Endothelial cell of umbilical vein (primary cell): ENCODE data around the gene DUSP8. TPM values are rescaled to one million over a fixed set of nuclear protein-coding genes. Genes with fewer than 3 reads are reported as not detected.

Source experiments
- Bru-seq: library from RNA; stranded (reverse); fragments of 400-500 nt; gene quantifications from one replicate; lab custom pipeline; 2021; lab: Mats Ljungman, UMichigan
- BruChase-seq, 2 experiments: library from RNA; stranded (reverse); fragments of 400-500 nt; gene quantifications; one replicate each; lab custom pipeline; 2021; lab: Mats Ljungman, UMichigan
- BruUV-seq: library from RNA; stranded (reverse); fragments of 400-500 nt; replicated peaks from 2 replicates; lab custom pipeline; 2021; lab: Mats Ljungman, UMichigan
- CTCF ChIA-PET: fragments of 300-600, 350-600 bp; sonication (Branson Sonifier 250); formaldehyde crosslinking; loops from one replicate; lab custom pipeline; 2021; ENCODE audit warnings: antibody characterized with exemption, inconsistent platforms; lab: Charles Lee
- POLR2A ChIA-PET: fragments of 300-600, 350-600 bp; sonication (Branson Sonifier 250); formaldehyde crosslinking; loops from one replicate; lab custom pipeline; 2021; ENCODE audit warnings: antibody characterized with exemption, inconsistent platforms; lab: Charles Lee
- DNase-seq: peaks from one replicate; pipeline ENCODE4 v3.0.0-alpha.2; 2011; ENCODE audit warnings: low read depth, low spot score
- FAIRE-seq: peaks from 2 replicates; lab custom pipeline; 2011; peaks lifted over from hg19 to GRCh38; lab: Jason Lieb, UNC
- H2AFZ ChIP-seq: 2 replicates; pipeline ENCODE4 v1.6.0; 2012; ENCODE audit warnings: low read depth, low read length, control low read depth, inconsistent platforms
- H3K27ac ChIP-seq: 2 replicates; pipeline ENCODE4 v1.5.1; 2011; ENCODE audit warnings: low read depth, mild to moderate bottlenecking, control low read depth, low read length, moderate library complexity; ENCODE audit not compliant: insufficient read depth
- H3K27me3 ChIP-seq, 2 experiments: 2 replicates each; pipeline versions ENCODE4 v1.6.0 to v1.6.1; 2011; ENCODE audit warnings: low read length in 2 of 2, mixed read lengths in 1 of 2; ENCODE audit not compliant: control insufficient read depth in 2 of 2, insufficient read depth in 2 of 2
- H3K36me3 ChIP-seq, 2 experiments: 2 replicates in 1 of 2; 3 replicates in 1 of 2; pipeline ENCODE4 v1.5.1; 2011; ENCODE audit warnings: low read length in 2 of 2, mild to moderate bottlenecking in 1 of 2, moderate library complexity in 1 of 2; ENCODE audit not compliant: control insufficient read depth in 2 of 2, insufficient read depth in 2 of 2; ENCODE audit errors: extremely low read depth in 1 of 2
- H3K4me1 ChIP-seq: 3 replicates; pipeline ENCODE4 v1.5.1; 2011; ENCODE audit warnings: mild to moderate bottlenecking, low read length; ENCODE audit not compliant: control insufficient read depth, insufficient read depth; ENCODE audit errors: extremely low read depth
- H3K4me2 ChIP-seq: 2 replicates; pipeline ENCODE4 v1.6.1; 2011; ENCODE audit warnings: low read length, control low read depth, mixed read lengths; ENCODE audit not compliant: insufficient read depth
- H3K4me3 ChIP-seq, 3 experiments: fragments of 200-600 bp in 1 of 3; sonication (generic), shearing (Covaris generic) in 1 of 3; replicated peaks in 1 of 3; 2 replicates each; pipeline ENCODE4 v1.5.1; 2011 to 2016; ENCODE audit warnings: control low read depth in 3 of 3, low read length in 3 of 3, mild to moderate bottlenecking in 2 of 3, inconsistent platforms in 1 of 3, low read depth in 1 of 3, moderate library complexity in 1 of 3; ENCODE audit not compliant: insufficient read depth in 1 of 3
- H3K79me2 ChIP-seq: 2 replicates; pipeline ENCODE4 v1.6.0; 2012; ENCODE audit warnings: low read length, inconsistent platforms; ENCODE audit not compliant: control insufficient read depth, insufficient read depth
- H3K9ac ChIP-seq: replicated peaks from 2 replicates; pipeline ENCODE3; 2011; ENCODE audit warnings: low read length, control low read depth; ENCODE audit not compliant: insufficient read depth; ENCODE audit errors: extremely low read depth
- H3K9me1 ChIP-seq: replicated peaks from 3 replicates; pipeline ENCODE4 v1.6.0; 2011; ENCODE audit warnings: mild to moderate bottlenecking, low read length; ENCODE audit not compliant: control insufficient read depth, insufficient read depth; ENCODE audit errors: extremely low read depth
- H3K9me3 ChIP-seq: replicated peaks from 2 replicates; pipeline ENCODE4 v1.5.1; 2012; ENCODE audit warnings: low read length, inconsistent platforms; ENCODE audit not compliant: control insufficient read depth, insufficient read depth
- H4K20me1 ChIP-seq: replicated peaks from 2 replicates; pipeline ENCODE3; 2011; ENCODE audit warnings: mild to moderate bottlenecking, low read length; ENCODE audit not compliant: control insufficient read depth, insufficient read depth; ENCODE audit errors: extremely low read depth
- FOS ChIP-seq: IDR thresholded peaks from 2 replicates; pipeline ENCODE4 v1.6.1; 2011; ENCODE audit warnings: mild to moderate bottlenecking, low read length, moderate library complexity, borderline replicate concordance; ENCODE audit not compliant: insufficient read depth
- JUN ChIP-seq: IDR thresholded peaks from 2 replicates; pipeline ENCODE4 v1.6.1; 2011; ENCODE audit warnings: borderline replicate concordance, low read depth; ENCODE audit not compliant: insufficient read length, insufficient read depth
- POLR2A ChIP-seq: IDR thresholded peaks from 2 replicates; pipeline ENCODE4 v1.6.1; 2012; ENCODE audit warnings: low read depth, mild to moderate bottlenecking, control low read depth, low read length
- POLR2AphosphoS5 ChIP-seq: IDR thresholded peaks from 2 replicates; pipeline ENCODE4 v1.6.1; 2012; ENCODE audit warnings: low read depth, mild to moderate bottlenecking, control low read depth, low read length, moderate library complexity; ENCODE audit not compliant: insufficient read depth
- dilution Hi-C: fragments of 300-500 bp; cut with MboI; formaldehyde crosslinking; loops from one replicate; pipeline ENCODE4 v1.15.0; 2019; ENCODE audit warnings: low sequenced_read_pairs; ENCODE audit not compliant: extremely low pct_ligation_motif_present
- intact Hi-C: fragments of 100-400 bp; cut with micrococcal nuclease; formaldehyde crosslinking; loops from one replicate; pipeline ENCODE4 v1.10.0; 2022
- long read RNA-seq: library from polyadenylated mRNA; stranded (forward); transcript quantifications from one replicate; pipeline ENCODE4 v2.0.0, GENCODE V29; 2021
- polyA minus RNA-seq, 3 experiments: library from RNA; depleted of rRNA, polyadenylated mRNA; stranded (reverse); fragments of >200 nt; gene quantifications; 1 replicate in 1 of 3; 2 replicates in 2 of 3; pipeline ENCODE4 v1.2.3, GENCODE V29; 2011
- polyA plus RNA-seq, 4 experiments: library from polyadenylated mRNA; depleted of rRNA in 3 of 4; stranded (reverse) in 3 of 4; unstranded in 1 of 4; fragments of >200 nt; gene quantifications; 2 replicates each; pipeline versions ENCODE4 v1.2.1 to v1.2.3, GENCODE V29; 2011 to 2012; ENCODE audit warnings: missing spikeins in 1 of 4
- total RNA-seq: library from RNA; stranded (reverse); gene quantifications from 2 replicates; pipeline ENCODE4 v1.2.3, GENCODE V29; 2021
- TF ChIP-seq, protein P1 (sequence below), 2 donors: IDR thresholded peaks; 1 replicate in 1 of 2; 2 replicates in 1 of 2; pipeline ENCODE4 v1.5.1; 2011; ENCODE audit warnings: low read length in 2 of 2, mild to moderate bottlenecking in 2 of 2, moderate library complexity in 2 of 2, control low read depth in 1 of 2, inconsistent platforms in 1 of 2, low read depth in 1 of 2; ENCODE audit not compliant: insufficient read depth in 1 of 2; ENCODE audit errors: extremely low read depth in 1 of 2

The DUSP8 gene
- total RNA-seq: 5.9 and 8.7 TPM in 2 replicates
- 4.6 and 6.0 TPM in 2 replicates for polyA plus RNA-seq
- polyA plus RNA-seq (2011; cell fraction: cytosol; rRNA removed): 5.1 and 6.6 TPM in 2 replicates
- polyA plus RNA-seq (2011; cell fraction: nucleus; rRNA removed): 13.2 and 16.4 TPM in 2 replicates
- polyA plus RNA-seq (2012): 4.3 and 11.1 TPM in 2 replicates
- polyA minus RNA-seq: 2.1 and 6.7 TPM in 2 replicates
- 6.1 TPM for polyA minus RNA-seq (2011; cell fraction: cytosol; rRNA and poly(A)+ RNA removed)
- 2.9 and 3.4 TPM in 2 replicates for polyA minus RNA-seq (2011; cell fraction: nucleus; rRNA and poly(A)+ RNA removed)
- percentile 42 among the genes with signal in this experiment for Bru-seq, nascent RNA
- BruChase-seq, experiment 1, labeled RNA remaining after a 6-hour chase: percentile 50 among the genes with signal in this experiment
- percentile 49 among the genes with signal in this experiment for BruChase-seq, experiment 2, labeled RNA remaining after a 2-hour chase
- long read RNA-seq, full-length matches to known transcripts: 11 of 20 reads
- long read RNA-seq, partial matches to known transcripts: 3 of 20 reads
- long read RNA-seq, other reads (novel, unspliced or antisense): 6 of 20 reads

- TF ChIP-seq POLR2AphosphoS5 (no peak), JUN (peak; percentile 73), FOS (no peak), POLR2A (no peak)
- TF ChIP-seq, protein P1, sequence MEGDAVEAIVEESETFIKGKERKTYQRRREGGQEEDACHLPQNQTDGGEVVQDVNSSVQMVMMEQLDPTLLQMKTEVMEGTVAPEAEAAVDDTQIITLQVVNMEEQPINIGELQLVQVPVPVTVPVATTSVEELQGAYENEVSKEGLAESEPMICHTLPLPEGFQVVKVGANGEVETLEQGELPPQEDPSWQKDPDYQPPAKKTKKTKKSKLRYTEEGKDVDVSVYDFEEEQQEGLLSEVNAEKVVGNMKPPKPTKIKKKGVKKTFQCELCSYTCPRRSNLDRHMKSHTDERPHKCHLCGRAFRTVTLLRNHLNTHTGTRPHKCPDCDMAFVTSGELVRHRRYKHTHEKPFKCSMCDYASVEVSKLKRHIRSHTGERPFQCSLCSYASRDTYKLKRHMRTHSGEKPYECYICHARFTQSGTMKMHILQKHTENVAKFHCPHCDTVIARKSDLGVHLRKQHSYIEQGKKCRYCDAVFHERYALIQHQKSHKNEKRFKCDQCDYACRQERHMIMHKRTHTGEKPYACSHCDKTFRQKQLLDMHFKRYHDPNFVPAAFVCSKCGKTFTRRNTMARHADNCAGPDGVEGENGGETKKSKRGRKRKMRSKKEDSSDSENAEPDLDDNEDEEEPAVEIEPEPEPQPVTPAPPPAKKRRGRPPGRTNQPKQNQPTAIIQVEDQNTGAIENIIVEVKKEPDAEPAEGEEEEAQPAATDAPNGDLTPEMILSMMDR (IDR thresholded peaks at IDR 0.05; ENCODE audit: extremely low read depth in 1 of 2, insufficient read depth in 1 of 2, low read depth in 1 of 2, low read length in 2 of 2): no peak
- DNase-seq: peak; percentile 80
- CTCF ChIA-PET: interaction anchor here (1.0 to 7.6 kb wide), 5 partner anchors 12 to 370 kb away, joined by 3 to 313 read pairs (median 14); no protein-coding TSS in a partner anchor
- dilution Hi-C loops: no loop called here
- Histone ChIP-seq H3K9me1 (no peaks in the 10 kb centered on the region), H3K36me3 (no peaks in the 10 kb centered on the region), H2AFZ (peak within 1 kb of the TSS; percentile 51), H3K4me2 (peak within 1 kb of the TSS; percentile 47), H3K4me1 (peaks cover 5% of the 10 kb centered on the region), H3K9me3 (no peaks in the 10 kb centered on the region), H3K9ac (peak within 1 kb of the TSS; percentile 86), H3K27ac (peak within 1 kb of the TSS; percentile 29), H3K27me3 (peaks cover 10 to 16% of the 10 kb centered on the region in 2 experiments), H3K79me2 (no peaks in the 10 kb centered on the region), H3K4me3 (peak within 1 kb of the TSS; percentile 29 to 43 (median 42)), H4K20me1 (no peaks in the 10 kb centered on the region)
- TSS peak; percentile 53 for BruUV-seq
- intact Hi-C loops: loop anchor here (5.0 to 10.0 kb wide), 3 partner anchors 35 to 310 kb away; partner anchors contain the start of gene TOLLIP
- POLR2A ChIA-PET: no interaction called here
- peak; percentile 64 for FAIRE-seq
Observed at GRCh38 chr11:1572197-1573076, at the start of gene DUSP8. Gene DUSP8, minus strand, starts transcription at chr11:1572271. Its CDS starts 6,445 bp downstream, at chr11:1565826.
